ENCODE measurements around the gene ZMAT2. TPM values are rescaled to one million over a fixed set of nuclear protein-coding genes. Genes with fewer than 3 reads are reported as not detected.
A peak's percentile ranks its signal among the peaks of the same experiment; 100 is the strongest.
"Not testable (repeated sequence)": the region's sequence is repeated elsewhere in the genome, so short reads cannot be mapped to it uniquely, and the experiment has no call there.

Gene ZMAT2
- polyA plus RNA-seq, 3 donors = 26.8 to 91.7 (median 67.9) TPM

DNA sequence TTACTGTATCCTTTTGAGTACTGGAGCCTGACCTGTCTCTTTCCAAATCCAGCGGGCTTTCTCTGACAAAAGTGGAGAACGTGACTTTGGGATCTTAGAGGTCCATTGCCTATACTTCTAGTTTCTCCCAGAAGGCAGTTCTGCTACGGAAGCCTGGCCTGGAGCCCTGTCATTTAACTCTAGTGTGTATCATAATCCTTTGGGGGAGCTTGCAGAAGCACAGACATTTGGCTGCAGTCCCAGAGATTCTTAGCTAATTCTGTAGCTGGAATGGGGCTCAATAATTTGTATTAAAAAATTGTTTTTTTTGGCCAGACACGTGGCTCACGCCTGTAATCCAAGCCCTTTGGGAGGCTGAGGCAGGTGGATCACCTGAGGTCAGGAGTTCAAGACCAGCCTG lies 6.0 kb upstream of the ZMAT2 start:
- no peak overlapping the region for H3K27ac ChIP-seq (ENCODE audit: low read depth, low read length)
- WGBS, 3 donors = 55 to 65% (median 64%) methylated on average over 5 of the region's 5 CpGs

DNA sequence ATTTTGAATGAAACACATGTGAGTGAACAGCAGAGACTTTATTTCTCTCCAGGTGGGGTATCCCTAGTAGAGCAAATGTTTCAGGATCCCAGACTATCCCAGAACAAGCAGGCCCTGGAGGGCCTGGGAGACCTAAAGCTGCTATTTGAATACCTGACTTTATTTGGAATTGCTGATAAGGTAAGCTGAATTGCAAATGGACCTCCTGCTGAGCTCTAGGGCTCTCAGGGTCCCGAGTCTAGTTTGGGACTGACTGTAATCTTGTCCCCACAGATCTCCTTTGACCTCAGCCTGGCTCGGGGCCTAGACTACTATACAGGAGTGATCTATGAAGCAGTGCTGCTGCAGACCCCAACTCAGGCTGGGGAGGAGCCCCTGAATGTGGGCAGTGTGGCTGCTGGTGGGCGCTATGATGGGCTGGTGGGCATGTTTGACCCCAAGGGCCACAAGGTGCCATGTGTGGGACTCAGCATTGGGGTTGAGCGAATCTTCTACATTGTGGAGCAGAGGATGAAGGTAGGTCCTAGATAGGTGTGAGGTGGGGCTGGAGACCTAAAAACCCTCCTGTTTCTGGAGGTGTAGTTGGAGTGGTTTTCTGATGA lies 3.3 kb upstream of the ZMAT2 start:
- no peak overlapping the region for H3K27ac ChIP-seq (ENCODE audit: low read depth, low read length)
- 86 to 94% (median 87%) methylated on average over 4 of the region's 4 CpGs for WGBS, 3 donors

DNA sequence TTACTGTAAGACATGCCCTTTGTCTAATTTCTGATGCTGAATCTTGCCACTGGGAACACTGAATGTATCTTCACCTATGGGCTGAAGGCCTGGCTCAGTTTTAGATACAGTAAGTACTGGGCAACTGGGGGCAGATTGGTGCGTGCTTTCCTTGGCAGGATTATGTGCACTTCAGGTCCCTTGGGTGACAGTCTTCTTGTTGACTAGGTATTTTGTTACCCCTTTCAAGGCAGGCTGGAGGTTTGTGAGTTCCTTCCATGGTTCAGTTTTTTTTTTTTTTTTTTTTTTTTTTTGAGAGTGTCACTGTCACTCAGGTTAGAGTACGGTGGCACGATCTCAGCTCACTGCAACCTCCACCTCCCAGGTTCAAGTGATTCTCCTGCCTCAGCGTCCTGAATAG lies 7.6 kb downstream of the ZMAT2 start:
- WGBS, 3 donors = 87 to 93% (median 92%) methylated on average over 4 of the region's 4 CpGs
- H3K27ac ChIP-seq (ENCODE audit: low read depth, low read length) = no peak overlapping the region

DNA sequence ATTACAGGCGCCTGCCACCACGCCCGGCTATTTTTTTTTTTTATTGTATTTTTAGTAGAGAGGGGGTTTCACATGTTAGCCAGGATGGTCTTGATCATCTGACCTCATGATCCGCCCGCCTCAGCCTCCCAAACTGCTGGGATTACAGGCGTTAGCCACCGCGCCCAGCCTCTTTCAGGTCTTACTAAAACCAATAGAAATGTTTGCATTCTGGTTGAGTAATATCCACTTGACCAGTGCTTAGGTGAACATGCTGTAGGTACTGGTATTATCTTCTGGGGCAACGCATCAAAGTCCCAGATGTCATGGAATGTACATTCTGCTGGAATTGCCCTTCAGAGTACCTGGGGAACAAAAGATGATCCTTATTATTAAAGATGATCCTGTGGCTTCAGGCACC lies 8.5 kb downstream of the ZMAT2 start:
- 94 to 97% (median 96%) methylated on average over 9 of the region's 9 CpGs for WGBS, 3 donors
- H3K27ac ChIP-seq (ENCODE audit: low read depth, low read length) = not testable (repeated sequence)

DNA sequence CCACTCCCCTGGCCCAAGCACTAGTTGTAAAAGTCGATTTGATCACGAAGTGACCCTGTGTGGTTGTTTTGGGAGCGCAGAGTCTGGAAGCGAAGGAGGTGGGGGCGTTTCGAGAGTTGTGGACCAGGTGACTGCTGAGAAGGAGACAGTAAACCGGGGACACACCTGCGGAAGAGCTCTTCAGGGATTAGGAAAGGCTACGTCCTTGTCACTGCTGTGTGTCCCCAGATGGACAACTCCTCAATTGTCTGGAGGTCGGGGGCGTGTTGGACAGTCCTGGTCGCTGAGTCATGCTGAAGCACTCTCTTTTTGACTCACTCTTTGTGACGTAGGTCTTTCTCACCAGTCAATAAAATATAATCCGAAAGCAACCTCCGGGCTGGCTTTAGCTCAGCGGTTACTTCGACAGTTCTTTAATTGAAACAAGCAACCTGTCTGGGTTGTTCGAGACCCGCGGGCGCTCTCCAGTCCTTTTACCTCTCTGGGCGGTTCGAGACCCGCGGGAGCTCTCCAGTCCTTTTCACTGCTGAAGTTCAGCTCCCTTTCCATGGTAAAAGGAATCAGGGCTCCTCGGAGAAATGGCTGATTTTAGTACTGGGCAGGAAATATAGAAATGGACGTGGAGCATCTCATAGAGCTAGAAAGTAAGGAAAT lies 10.8 kb downstream of the ZMAT2 start:
- WGBS, 3 donors = 0 to 1% (median 0%) methylated on average over 27 of the region's 27 CpGs
- H3K27ac ChIP-seq (ENCODE audit: low read depth, low read length) = peak overlapping the region; percentile 38

DNA sequence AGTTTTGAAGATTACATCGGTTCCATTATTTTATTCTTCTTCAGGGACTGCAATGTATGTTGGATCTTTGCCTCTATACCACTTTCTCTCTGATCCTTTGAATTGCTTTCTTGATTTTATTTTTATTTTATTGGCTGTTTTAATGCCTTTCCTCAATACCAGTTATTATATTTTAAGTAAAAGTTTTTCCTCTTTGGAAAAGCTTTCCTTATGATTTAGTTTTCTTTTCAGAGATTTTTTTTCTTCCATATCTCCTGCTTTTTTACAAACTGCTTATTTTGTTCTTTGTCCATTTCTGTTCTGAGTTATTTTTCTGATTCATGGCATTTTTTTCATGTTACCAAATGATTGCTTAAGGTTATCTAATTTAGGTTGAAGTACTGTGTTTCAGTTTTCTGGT lies 11.5 kb downstream of the ZMAT2 start:
- H3K27ac ChIP-seq (ENCODE audit: low read depth, low read length) = no peak overlapping the region
- WGBS, 3 donors = 80 to 88% (median 87%) methylated on average over 1 of the region's 1 CpG

DNA sequence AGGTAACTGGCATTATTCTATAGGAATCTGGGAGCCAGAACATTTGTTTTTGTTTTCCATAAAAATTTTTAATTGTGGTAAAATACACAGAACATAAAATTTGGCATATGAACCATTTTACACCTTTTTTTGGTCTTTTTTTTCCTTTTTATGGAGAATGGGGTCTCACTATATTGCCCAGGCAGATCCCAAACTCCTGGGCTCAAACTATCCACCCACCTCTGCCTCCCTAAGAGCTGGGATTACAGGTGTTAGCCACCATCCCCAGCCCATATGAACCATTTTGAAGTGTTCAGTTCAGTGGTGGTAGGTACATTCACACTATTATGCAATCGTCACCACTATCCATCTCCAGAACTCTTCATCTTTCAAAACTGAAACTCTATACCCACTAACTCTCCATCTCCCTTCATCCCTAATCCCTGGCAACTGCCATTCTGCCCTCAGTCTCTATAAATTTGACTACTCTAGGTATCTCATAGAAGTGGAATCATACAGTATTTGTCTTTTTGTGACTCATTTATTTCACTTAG lies 13.4 kb downstream of the ZMAT2 start:
- no peak overlapping the region for H3K27ac ChIP-seq (ENCODE audit: low read depth, low read length)
- 82 to 91% (median 89%) methylated on average over 1 of the region's 1 CpG for WGBS, 3 donors

DNA sequence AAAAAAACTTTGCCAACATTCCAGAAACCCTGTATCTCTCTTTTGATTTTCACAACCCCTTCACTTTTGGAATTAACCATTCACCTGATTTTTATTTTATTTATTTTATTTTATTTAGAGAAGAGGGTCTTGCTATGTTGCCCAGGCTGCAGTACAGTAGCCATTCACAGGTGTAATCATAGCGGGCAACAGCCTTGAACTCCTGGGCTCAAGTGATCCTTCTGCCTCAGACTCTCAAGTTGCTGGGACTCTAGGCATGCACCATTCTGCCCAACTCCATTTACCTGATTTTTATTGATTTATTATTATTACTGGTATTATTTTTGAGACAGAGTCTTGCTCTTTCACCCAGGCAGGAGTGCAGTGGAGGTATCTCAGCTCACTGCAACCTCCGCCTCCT lies 16.0 kb downstream of the ZMAT2 start:
- 89 to 99% (median 96%) methylated on average over 2 of the region's 2 CpGs for WGBS, 3 donors
- not testable (repeated sequence) for H3K27ac ChIP-seq (ENCODE audit: low read depth, low read length)

DNA sequence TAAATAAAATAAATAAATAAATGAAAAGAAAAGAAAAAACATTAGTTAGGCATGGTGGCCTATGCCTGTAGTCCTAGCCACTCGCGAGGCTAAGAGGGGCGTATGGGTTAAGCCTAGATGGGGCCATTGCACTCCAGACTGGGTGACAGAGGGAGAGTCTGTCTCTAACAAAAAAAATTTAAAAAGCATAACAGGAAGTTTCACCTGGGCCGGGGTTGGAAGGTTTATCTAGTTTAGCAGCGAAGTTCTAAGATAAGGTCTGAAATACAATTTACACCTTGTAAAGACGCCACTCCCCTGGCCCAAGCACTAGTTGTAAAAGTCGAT lies 18.0 kb downstream of the ZMAT2 start:
- WGBS, 3 donors = 60 to 87% (median 85%) methylated on average over 7 of the region's 7 CpGs
- H3K27ac ChIP-seq (ENCODE audit: low read depth, low read length) = no peak overlapping the region

DNA sequence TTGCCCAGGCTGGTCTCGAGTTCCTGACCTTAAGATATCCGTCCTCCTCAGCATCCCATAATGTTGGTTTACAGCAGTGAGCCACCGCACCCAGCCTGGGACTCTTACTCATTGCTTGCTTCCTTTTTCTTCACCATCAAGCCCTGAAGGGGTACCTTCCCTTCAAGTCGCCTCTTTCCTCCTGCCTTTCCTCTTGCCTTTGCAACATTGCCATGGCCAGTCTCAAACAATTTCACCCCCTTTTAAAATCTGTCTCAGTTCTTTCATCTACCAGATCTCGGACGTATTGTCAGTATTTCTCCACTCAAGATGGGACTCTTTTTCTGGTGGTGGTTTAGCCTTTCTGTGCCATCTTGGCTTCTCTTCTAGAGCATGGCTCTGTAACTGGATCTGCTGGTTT lies 20.5 kb downstream of the ZMAT2 start:
- not testable (repeated sequence) for H3K27ac ChIP-seq (ENCODE audit: low read depth, low read length)
- WGBS, 3 donors = 47 to 55% (median 54%) methylated on average over 6 of the region's 6 CpGs

DNA sequence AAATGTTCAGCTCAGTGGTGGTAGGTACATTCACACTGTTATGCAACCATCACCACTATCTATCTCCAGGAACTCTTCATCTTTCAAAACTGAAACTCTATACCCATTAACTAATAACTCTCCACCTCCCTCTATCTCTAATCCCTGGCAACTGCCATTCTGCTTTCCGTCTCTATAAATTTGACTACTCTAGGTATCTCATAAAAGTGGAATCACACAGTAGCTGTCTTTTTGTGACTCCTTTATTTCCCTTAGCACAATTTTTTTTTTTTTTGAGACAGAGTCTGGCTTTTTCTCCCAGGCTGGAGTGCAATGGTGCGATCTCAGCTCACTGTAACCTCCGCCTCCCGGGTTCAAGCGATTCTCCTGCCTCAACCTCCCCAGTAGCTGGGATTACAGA lies 21.1 kb downstream of the ZMAT2 start:
- 69 to 84% (median 81%) methylated on average over 5 of the region's 5 CpGs for WGBS, 3 donors
- not testable (repeated sequence) for H3K27ac ChIP-seq (ENCODE audit: low read depth, low read length)

DNA sequence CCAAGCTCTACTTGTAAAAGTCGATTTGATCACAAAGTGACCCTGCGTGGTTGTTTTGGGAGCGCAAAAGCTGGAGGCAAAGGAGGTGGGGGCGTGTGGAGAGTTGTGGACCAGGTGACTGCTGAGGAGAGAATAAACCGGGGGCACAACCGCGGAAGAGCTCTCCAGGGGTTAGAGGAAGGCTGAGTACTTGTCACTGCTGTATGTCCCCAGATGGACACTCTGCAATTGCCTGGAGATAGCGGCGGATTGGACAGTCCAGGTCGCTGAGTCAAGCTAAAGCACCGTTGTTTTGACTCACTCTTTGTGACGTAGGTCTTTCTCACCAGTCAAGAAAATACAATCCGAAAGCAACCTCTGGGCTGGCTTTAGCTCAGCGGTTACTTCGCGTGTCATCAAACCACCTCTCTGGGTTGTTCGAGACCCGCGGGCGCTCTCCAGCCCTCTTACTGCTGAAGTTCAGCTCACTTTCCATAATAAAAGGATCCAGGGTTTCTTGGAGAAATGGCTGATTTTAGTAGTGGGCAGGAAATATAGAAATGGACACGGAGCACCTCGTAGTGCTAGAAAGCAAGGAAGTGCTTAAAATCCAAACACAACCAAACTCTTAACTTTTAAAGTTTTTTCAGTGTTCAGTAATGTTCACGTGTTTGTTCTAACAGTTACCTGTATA lies 25.7 kb downstream of the ZMAT2 start:
- 6 to 12% (median 8%) methylated on average over 23 of the region's 23 CpGs for WGBS, 3 donors
- H3K27ac ChIP-seq (ENCODE audit: low read depth, low read length) = no peak overlapping the region

DNA sequence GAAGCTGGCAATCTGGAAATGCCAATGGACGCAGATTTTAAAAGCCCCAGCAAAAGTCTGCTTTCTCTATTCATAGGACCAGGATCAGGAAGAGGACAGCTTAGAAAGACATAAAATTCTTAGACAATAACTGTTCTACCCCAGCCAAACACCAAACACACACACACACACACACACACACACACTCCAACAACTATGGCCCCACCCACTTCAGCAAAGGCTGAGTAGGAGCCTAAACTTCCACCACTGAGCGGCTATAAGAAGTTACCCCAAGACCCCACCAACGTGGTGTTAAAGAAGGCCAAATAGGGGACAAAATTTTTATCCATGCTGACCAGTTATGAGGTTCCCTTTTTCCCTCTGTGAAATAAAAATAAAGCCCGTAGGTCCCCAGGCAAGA lies 32.9 kb downstream of the ZMAT2 start:
- no peak overlapping the region for H3K27ac ChIP-seq (ENCODE audit: low read depth, low read length)
- WGBS, 3 donors = 63 to 74% (median 69%) methylated on average over 4 of the region's 4 CpGs

DNA sequence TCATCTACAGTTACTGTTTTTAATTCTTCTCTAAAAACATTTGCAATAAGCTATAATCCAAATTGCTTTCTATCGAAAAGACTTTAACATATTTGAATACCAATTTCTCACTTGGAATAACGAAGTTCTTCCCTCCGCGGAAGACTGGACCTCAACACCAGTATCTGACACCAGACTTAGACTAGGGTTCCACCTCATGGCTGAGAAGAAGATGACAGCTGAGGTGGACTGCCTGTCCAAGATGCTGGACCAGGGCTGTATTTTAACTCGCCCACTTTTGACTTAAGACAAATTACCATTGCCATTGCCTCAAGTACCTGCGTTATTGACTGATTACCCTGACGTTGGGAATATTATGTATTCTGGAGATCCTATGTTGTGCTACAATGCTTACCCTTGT lies 34.1 kb downstream of the ZMAT2 start:
- 39 to 61% (median 59%) methylated on average over 7 of the region's 7 CpGs for WGBS, 3 donors
- H3K27ac ChIP-seq (ENCODE audit: low read depth, low read length) = no peak overlapping the region

DNA sequence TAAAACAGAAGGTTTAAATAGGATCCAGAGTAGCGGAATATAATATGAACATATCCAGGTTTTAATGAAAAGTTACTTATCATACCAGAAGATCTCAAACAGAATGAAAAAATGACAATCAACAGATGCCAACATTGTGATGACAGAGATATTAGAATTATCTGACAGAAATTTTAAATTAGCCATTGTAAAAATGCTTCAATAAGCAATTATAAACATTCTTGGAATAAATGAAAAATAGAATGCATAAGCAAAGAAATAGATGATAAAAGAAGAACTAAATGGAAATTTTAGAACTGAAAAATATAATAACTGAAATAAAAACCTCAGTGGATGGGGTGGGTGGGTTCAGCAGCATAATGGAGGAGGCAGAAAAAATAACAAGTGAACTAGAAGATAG lies 37.2 kb downstream of the ZMAT2 start:
- WGBS, 3 donors = 72 to 81% (median 72%) methylated on average over 1 of the region's 1 CpG
- no peak overlapping the region for H3K27ac ChIP-seq (ENCODE audit: low read depth, low read length)

DNA sequence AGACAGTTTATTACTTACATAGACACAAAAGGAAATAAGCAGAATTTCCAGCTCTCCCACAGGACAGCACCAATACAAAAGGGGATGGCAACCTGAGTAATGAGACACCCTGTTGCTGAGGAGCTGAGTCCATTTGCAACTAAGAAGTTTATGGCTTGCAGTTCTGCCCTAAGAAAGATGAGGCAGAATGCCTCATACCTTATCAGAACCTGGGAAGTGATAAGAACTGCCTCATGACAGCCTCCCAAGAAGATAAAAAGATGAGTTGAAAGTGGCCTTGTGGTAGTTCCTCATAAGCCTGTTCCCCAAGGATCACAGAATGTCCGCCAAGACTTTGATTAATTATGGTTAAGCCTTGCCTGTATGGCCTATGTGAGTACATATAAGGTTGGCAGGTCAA lies 41.7 kb downstream of the ZMAT2 start:
- no peak overlapping the region for H3K27ac ChIP-seq (ENCODE audit: low read depth, low read length)
- 54 to 72% (median 69%) methylated on average over 1 of the region's 1 CpG for WGBS, 3 donors

DNA sequence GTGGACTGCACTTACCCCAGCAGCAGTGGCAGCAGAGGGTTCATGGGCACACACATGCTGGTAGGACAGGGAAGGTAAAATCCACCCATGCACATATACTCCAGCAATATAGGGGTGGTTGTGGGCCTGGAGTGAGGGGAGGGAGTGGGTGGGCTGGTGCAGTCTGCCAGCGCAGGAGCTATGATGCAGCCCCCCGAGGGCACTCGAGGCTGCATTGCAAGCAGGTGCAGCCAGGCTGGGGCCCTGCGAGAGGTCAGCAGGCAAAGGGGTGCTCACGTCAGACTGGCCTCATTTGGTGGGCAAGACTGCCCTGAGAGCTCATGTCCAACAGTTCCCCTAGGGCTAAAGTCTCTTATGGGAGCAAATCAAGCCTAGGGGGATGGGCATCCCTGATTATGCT lies 53.3 kb downstream of the ZMAT2 start:
- WGBS, 3 donors = 73 to 87% (median 85%) methylated on average over 5 of the region's 5 CpGs
- no peak overlapping the region for H3K27ac ChIP-seq (ENCODE audit: low read depth, low read length)

Data from adipose tissue (tissue), 3 donors.